Endothelial cell of umbilical vein (primary cell): ENCODE data around the gene TMIE. TPM values are rescaled to one million over a fixed set of nuclear protein-coding genes. Genes with fewer than 3 reads are reported as not detected.
A peak's percentile ranks its signal among the peaks of the same experiment; 100 is the strongest.

ENCODE experiments used
- BruUV-seq: library from RNA; stranded (reverse); fragments of 400-500 nt; replicated peaks from 2 replicates; lab custom pipeline; 2021; lab: Mats Ljungman, UMichigan
- CTCF ChIA-PET: fragments of 300-600, 350-600 bp; sonication (Branson Sonifier 250); formaldehyde crosslinking; loops from one replicate; lab custom pipeline; 2021; ENCODE audit warnings: antibody characterized with exemption, inconsistent platforms; lab: Charles Lee
- POLR2A ChIA-PET: fragments of 300-600, 350-600 bp; sonication (Branson Sonifier 250); formaldehyde crosslinking; loops from one replicate; lab custom pipeline; 2021; ENCODE audit warnings: antibody characterized with exemption, inconsistent platforms; lab: Charles Lee
- DNase-seq: peaks from one replicate; pipeline ENCODE4 v3.0.0-alpha.2; 2011; ENCODE audit warnings: low read depth, low spot score
- FAIRE-seq: peaks from 2 replicates; lab custom pipeline; 2011; peaks lifted over from hg19 to GRCh38; lab: Jason Lieb, UNC
- H2AFZ ChIP-seq: 2 replicates; pipeline ENCODE4 v1.6.0; 2012; ENCODE audit warnings: low read depth, low read length, control low read depth, inconsistent platforms
- H3K27ac ChIP-seq: 2 replicates; pipeline ENCODE4 v1.5.1; 2011; ENCODE audit warnings: low read depth, mild to moderate bottlenecking, control low read depth, low read length, moderate library complexity; ENCODE audit not compliant: insufficient read depth
- H3K27me3 ChIP-seq, 2 experiments: 2 replicates each; pipeline versions ENCODE4 v1.6.0 to v1.6.1; 2011; ENCODE audit warnings: low read length in 2 of 2, mixed read lengths in 1 of 2; ENCODE audit not compliant: control insufficient read depth in 2 of 2, insufficient read depth in 2 of 2
- H3K36me3 ChIP-seq, 2 experiments: 2 replicates in 1 of 2; 3 replicates in 1 of 2; pipeline ENCODE4 v1.5.1; 2011; ENCODE audit warnings: low read length in 2 of 2, mild to moderate bottlenecking in 1 of 2, moderate library complexity in 1 of 2; ENCODE audit not compliant: control insufficient read depth in 2 of 2, insufficient read depth in 2 of 2; ENCODE audit errors: extremely low read depth in 1 of 2
- H3K4me1 ChIP-seq: 3 replicates; pipeline ENCODE4 v1.5.1; 2011; ENCODE audit warnings: mild to moderate bottlenecking, low read length; ENCODE audit not compliant: control insufficient read depth, insufficient read depth; ENCODE audit errors: extremely low read depth
- H3K4me2 ChIP-seq: 2 replicates; pipeline ENCODE4 v1.6.1; 2011; ENCODE audit warnings: low read length, control low read depth, mixed read lengths; ENCODE audit not compliant: insufficient read depth
- H3K4me3 ChIP-seq, 3 experiments: fragments of 200-600 bp in 1 of 3; sonication (generic), shearing (Covaris generic) in 1 of 3; replicated peaks in 1 of 3; 2 replicates each; pipeline ENCODE4 v1.5.1; 2011 to 2016; ENCODE audit warnings: control low read depth in 3 of 3, low read length in 3 of 3, mild to moderate bottlenecking in 2 of 3, inconsistent platforms in 1 of 3, low read depth in 1 of 3, moderate library complexity in 1 of 3; ENCODE audit not compliant: insufficient read depth in 1 of 3
- H3K79me2 ChIP-seq: 2 replicates; pipeline ENCODE4 v1.6.0; 2012; ENCODE audit warnings: low read length, inconsistent platforms; ENCODE audit not compliant: control insufficient read depth, insufficient read depth
- H3K9ac ChIP-seq: replicated peaks from 2 replicates; pipeline ENCODE3; 2011; ENCODE audit warnings: low read length, control low read depth; ENCODE audit not compliant: insufficient read depth; ENCODE audit errors: extremely low read depth
- H3K9me1 ChIP-seq: replicated peaks from 3 replicates; pipeline ENCODE4 v1.6.0; 2011; ENCODE audit warnings: mild to moderate bottlenecking, low read length; ENCODE audit not compliant: control insufficient read depth, insufficient read depth; ENCODE audit errors: extremely low read depth
- H3K9me3 ChIP-seq: replicated peaks from 2 replicates; pipeline ENCODE4 v1.5.1; 2012; ENCODE audit warnings: low read length, inconsistent platforms; ENCODE audit not compliant: control insufficient read depth, insufficient read depth
- H4K20me1 ChIP-seq: replicated peaks from 2 replicates; pipeline ENCODE3; 2011; ENCODE audit warnings: mild to moderate bottlenecking, low read length; ENCODE audit not compliant: control insufficient read depth, insufficient read depth; ENCODE audit errors: extremely low read depth
- FOS ChIP-seq: IDR thresholded peaks from 2 replicates; pipeline ENCODE4 v1.6.1; 2011; ENCODE audit warnings: mild to moderate bottlenecking, low read length, moderate library complexity, borderline replicate concordance; ENCODE audit not compliant: insufficient read depth
- POLR2AphosphoS5 ChIP-seq: IDR thresholded peaks from 2 replicates; pipeline ENCODE4 v1.6.1; 2012; ENCODE audit warnings: low read depth, mild to moderate bottlenecking, control low read depth, low read length, moderate library complexity; ENCODE audit not compliant: insufficient read depth
- dilution Hi-C: fragments of 300-500 bp; cut with MboI; formaldehyde crosslinking; loops from one replicate; pipeline ENCODE4 v1.15.0; 2019; ENCODE audit warnings: low sequenced_read_pairs; ENCODE audit not compliant: extremely low pct_ligation_motif_present
- intact Hi-C: fragments of 100-400 bp; cut with micrococcal nuclease; formaldehyde crosslinking; loops from one replicate; pipeline ENCODE4 v1.10.0; 2022
- polyA plus RNA-seq, 4 experiments: library from polyadenylated mRNA; depleted of rRNA in 3 of 4; stranded (reverse) in 3 of 4; unstranded in 1 of 4; fragments of >200 nt; gene quantifications; 2 replicates each; pipeline versions ENCODE4 v1.2.1 to v1.2.3, GENCODE V29; 2011 to 2012; ENCODE audit warnings: missing spikeins in 1 of 4
- total RNA-seq: library from RNA; stranded (reverse); gene quantifications from 2 replicates; pipeline ENCODE4 v1.2.3, GENCODE V29; 2021
- TF ChIP-seq, protein P1 (sequence below), 2 donors: IDR thresholded peaks; 1 replicate in 1 of 2; 2 replicates in 1 of 2; pipeline ENCODE4 v1.5.1; 2011; ENCODE audit warnings: low read length in 2 of 2, mild to moderate bottlenecking in 2 of 2, moderate library complexity in 2 of 2, control low read depth in 1 of 2, inconsistent platforms in 1 of 2, low read depth in 1 of 2; ENCODE audit not compliant: insufficient read depth in 1 of 2; ENCODE audit errors: extremely low read depth in 1 of 2

Gene TMIE
- total and polyA plus RNA-seq, 2 donors (not counting 3 experiments of a cell fraction or from before 2014, with no cell fraction given): 0.15 to 0.27 TPM

- CTCF ChIA-PET: interaction anchor here (0.7 to 2.7 kb wide), 4 partner anchors 9 to 192 kb away, joined by 3 to 6 read pairs (median 4); no protein-coding TSS in a partner anchor
- H2AFZ ChIP-seq: no peak within 1 kb of the TSS
- FAIRE-seq: no peak
- TF ChIP-seq POLR2AphosphoS5: no peak
- TF ChIP-seq, protein P1, sequence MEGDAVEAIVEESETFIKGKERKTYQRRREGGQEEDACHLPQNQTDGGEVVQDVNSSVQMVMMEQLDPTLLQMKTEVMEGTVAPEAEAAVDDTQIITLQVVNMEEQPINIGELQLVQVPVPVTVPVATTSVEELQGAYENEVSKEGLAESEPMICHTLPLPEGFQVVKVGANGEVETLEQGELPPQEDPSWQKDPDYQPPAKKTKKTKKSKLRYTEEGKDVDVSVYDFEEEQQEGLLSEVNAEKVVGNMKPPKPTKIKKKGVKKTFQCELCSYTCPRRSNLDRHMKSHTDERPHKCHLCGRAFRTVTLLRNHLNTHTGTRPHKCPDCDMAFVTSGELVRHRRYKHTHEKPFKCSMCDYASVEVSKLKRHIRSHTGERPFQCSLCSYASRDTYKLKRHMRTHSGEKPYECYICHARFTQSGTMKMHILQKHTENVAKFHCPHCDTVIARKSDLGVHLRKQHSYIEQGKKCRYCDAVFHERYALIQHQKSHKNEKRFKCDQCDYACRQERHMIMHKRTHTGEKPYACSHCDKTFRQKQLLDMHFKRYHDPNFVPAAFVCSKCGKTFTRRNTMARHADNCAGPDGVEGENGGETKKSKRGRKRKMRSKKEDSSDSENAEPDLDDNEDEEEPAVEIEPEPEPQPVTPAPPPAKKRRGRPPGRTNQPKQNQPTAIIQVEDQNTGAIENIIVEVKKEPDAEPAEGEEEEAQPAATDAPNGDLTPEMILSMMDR (IDR thresholded peaks at IDR 0.05; ENCODE audit: extremely low read depth in 1 of 2, insufficient read depth in 1 of 2, low read depth in 1 of 2, low read length in 2 of 2): peak; percentile 38 to 46
- no peak for TF ChIP-seq FOS
- no peak within 1 kb of the TSS for H3K27ac ChIP-seq
- H3K79me2 ChIP-seq: no peaks in the 10 kb centered on the region
- H3K27me3 ChIP-seq: peaks cover 2 to 4% of the 10 kb centered on the region in 2 experiments
- no peak for DNase-seq
- dilution Hi-C loops (no loop called here), intact Hi-C loops (no loop called here)
- BruUV-seq: no TSS peak
- no peak within 1 kb of the TSS for H3K9ac ChIP-seq
- no peaks in the 10 kb centered on the region for H3K9me3 ChIP-seq
- H4K20me1 ChIP-seq: no peaks in the 10 kb centered on the region
- POLR2A ChIA-PET: no interaction called here
- H3K4me3 ChIP-seq: no peak within 1 kb of the TSS
- H3K9me1 ChIP-seq: no peaks in the 10 kb centered on the region
- no peak within 1 kb of the TSS for H3K4me2 ChIP-seq
- no peaks in the 10 kb centered on the region for H3K4me1 ChIP-seq
- H3K36me3 ChIP-seq: no peaks in the 10 kb centered on the region
Observed at GRCh38 chr3:46717447-46718231, 16.4 kb downstream of the TMIE start, which contains the start of gene PRSS50. Gene PRSS50, minus strand, starts transcription at chr3:46717869. Its CDS starts 45 bp downstream, at chr3:46717824.
